HFF-Myc (cell line): ENCODE data around the gene ZZZ3.

Experiments used
- DNase-seq: peaks from one replicate; pipeline ENCODE4 v3.0.0-alpha.2; 2011; ENCODE audit warnings: low read depth; ENCODE audit errors: extremely low read depth
- H3K4me3 ChIP-seq: replicated peaks from 2 replicates; pipeline ENCODE4 v1.5.1; 2011; ENCODE audit warnings: low read depth, mild to moderate bottlenecking, control low read depth, low read length
- CTCF ChIP-seq: IDR thresholded peaks from 2 replicates; pipeline ENCODE4 v1.5.1; 2012; ENCODE audit warnings: mild to moderate bottlenecking, low read depth, low read length, control low read depth; ENCODE audit errors: missing control alignments

The ZZZ3 gene

GRCh38 chr1:77639557-77640069, 42.8 kb downstream of the ZZZ3 start:
- DNase-seq = no peak
- H3K4me3 ChIP-seq = no peak overlapping the region
- TF ChIP-seq CTCF = no peak

- TF ChIP-seq CTCF = no peak
- H3K4me3 ChIP-seq = no peak overlapping the region
- no peak for DNase-seq
Observed at GRCh38 chr1:77639056-77639455, 43.4 kb downstream of the ZZZ3 start.

GRCh38 chr1:77636864-77637263, 45.6 kb downstream of the ZZZ3 start:
- TF ChIP-seq CTCF = no peak
- no peak overlapping the region for H3K4me3 ChIP-seq
- DNase-seq = no peak
